NCI-H1048 (cell line): ENCODE data around the gene APLNR.

Experiments used
- DNase-seq: peaks from one replicate; lab custom pipeline; 2025; lab: John Stamatoyannopoulos, UW

APLNR gene

GRCh38 chr11:57217053-57217452 lies 20.0 kb downstream of the APLNR start:
- no peak for DNase-seq

GRCh38 chr11:57216463-57216862 lies 20.6 kb downstream of the APLNR start:
- DNase-seq = no peak

DNA sequence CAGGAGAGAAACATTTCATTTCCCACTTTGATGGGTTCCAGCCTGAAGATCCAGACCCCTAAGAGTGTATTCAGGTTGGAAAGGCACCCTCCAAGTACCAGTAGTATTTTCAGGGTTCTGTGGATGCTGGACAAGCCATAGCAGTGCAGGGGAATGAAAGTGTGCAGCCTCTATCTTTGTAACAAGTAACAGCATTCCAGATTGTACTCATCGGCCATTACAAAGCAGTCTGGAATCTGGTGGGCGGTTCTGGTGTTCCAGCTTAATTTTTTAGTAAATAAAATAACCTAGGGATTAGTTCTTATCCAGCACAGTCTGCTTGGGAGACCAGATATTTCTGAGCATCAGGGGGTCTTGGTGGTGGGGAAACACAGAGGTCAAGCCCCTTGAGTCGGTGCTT lies 22.6 kb downstream of the APLNR start:
- DNase-seq = no peak

GRCh38 chr11:57214098-57214417 lies 23.0 kb downstream of the APLNR start:
- DNase-seq = no peak

DNA sequence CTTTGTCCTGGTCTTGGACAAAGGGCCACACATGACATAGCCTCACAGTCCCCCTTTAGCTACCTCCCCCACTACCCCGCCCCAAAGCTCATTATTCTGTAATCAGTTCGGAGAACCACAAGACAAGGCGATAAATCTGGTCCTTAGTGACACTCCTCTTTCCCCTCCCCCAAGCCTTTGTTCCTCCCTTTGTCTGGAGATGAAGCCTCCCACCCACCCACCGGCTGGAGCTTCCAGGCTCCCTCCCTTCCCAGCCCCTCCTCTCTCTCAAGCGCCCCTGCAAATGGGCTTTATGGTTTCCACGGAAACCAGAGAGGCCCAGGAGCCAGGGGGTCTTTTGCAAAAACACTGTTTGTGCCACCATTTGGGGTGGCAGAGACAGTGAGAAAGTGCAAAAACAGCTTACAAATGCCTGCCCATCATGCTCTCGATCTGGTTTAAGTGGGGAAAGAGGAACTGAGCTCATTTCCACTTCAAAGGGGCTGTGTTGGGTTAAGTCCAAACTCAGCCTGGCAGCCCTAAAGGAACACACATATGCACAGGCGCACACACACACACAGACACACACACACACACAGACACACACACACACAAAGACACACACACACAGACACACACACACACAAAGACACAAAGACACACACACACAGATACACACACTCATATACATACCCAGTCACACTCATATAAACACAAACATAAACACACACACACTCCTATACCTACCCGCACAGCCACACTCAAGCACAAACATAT lies 23.5 kb downstream of the APLNR start:
- DNase-seq = no peak

DNA sequence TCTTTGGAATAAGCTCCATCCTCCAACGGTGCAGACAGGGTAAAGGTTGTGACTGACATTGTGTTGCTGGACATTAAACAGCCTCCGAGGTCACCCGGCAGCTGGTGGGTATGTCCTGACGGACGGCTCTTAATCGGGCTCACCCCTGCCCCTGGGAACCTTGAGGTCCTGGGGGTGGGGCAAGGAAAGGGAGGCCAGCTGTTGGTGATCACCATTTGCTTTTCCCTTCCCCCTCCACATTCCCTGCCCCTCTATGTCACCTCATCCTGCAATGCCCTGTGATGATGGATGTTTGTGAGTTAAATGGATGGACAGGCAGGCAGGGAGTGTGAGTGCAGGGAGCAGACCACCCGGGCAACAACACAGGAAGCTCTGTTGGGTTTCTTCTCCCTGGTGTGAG lies 26.3 kb downstream of the APLNR start:
- DNase-seq = no peak

DNA sequence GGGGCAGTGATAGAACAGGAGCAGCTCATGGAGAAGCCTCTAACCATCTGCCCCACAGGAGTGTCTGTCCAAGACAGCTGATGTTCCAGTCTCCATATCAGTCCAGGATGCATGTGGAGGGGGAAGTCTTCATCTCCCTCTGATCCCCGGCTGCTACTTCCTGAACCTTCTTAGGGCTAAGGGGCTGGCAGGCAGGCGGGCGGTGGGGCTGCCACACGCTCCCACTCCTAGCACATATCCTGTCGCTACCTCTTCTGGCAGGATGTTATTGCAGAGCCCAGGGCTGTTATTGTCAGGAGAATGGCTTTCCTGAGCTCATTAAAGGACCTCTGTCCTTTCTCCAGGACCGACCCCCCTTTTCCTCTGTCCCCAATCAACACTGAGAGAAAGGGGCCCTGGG lies 29.9 kb downstream of the APLNR start:
- DNase-seq = no peak

DNA sequence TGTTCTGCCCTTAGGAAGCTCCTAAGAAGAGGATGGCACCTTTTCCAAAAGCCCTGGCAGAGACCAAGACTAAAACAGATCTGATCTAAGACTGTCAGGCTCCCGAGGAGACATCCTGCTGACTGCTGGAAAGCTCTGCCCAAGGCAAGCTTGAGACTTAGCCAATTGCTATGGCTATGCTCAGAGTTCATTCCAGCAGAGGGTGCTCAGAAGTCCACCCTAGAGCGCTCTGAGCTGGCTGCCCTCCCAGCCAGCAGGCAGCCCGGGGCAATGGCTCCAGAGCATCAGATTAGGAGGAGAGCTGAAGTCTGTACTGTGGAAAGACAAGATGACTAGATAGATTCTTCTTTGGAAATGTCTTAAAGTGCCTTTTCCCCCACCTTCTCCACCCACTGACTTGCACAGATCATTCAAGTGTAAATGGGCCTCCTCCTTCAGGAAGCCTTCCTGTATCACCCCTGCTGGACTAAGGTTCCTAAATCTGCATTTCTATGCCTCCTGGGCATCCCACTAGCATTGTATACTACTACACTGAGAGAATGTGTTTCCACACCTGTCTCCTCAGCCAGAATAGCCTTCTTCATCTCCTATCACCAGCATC lies 31.9 kb downstream of the APLNR start:
- no peak for DNase-seq

DNA sequence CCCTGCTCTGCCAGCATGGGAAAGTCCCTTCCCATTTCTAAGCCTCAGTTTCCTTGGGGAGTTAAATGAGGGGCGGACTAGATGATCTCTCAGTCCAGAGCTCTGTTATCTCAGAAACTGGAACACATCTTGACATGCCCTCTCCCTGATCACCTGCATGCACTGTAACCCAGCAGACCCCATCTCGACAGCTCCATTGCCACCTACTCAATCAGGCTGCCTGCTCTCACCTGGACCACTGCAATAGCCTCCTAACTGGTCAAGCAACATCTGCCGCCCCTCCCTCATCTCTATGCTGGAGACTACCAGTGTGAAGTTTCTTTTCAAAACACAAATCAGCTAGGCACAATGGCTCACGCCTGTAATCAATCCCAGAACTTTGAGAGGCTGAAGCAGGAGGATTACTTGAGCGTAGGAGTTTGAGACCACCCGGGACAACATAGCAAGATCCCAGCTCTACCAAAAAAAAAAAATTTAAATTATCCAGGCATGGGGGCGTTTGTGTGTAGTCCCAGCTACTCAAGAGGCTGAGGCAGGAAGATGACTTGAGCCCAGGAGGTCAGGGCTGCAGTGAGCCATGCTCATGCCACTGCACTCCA lies 33.1 kb downstream of the APLNR start:
- no peak for DNase-seq

DNA sequence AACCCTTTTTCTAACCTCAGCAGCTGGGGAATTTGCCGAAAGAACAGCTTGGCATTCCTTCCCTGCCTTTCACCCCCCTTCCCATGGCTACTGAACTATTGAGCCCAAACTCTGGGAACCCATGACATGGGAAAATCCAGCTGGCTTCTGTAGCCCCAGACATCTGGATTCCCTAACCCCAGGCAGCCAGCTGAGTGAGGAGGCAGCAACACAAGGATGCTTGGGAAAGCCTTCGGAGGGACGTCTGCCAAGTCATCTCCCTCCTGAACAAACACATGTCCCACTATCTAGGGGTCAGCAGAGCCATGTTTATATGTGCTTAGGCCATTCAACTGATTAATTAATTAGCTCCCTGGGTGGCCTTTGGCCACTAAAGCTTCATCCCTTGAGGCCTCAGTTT lies 33.7 kb downstream of the APLNR start:
- DNase-seq = no peak

DNA sequence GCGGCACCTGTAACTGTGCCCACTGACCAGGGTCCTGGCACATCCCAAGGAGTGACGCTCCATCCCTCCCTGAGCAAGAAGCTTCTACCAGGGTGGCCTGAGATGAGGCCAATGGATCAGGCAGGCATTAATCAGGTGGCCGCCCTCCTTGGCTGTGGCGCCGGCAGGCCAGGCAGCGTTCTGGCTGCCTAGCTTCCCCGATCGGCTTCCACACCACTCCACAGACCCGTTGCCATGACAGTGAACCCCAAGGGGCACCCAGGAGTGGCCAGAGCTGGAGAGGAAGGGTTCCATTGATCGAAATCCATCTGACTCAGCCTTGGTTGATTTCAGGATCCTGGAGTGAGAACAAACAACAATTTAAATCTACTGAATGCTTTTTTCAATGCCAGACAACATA lies 34.8 kb downstream of the APLNR start:
- no peak for DNase-seq

- DNase-seq = no peak
These were observed 36.1 kb downstream of the APLNR start for GRCh38 chr11:57200917-57201316.

- DNase-seq = no peak
These were observed 37.7 kb downstream of the APLNR start for GRCh38 chr11:57199330-57199729.

DNA sequence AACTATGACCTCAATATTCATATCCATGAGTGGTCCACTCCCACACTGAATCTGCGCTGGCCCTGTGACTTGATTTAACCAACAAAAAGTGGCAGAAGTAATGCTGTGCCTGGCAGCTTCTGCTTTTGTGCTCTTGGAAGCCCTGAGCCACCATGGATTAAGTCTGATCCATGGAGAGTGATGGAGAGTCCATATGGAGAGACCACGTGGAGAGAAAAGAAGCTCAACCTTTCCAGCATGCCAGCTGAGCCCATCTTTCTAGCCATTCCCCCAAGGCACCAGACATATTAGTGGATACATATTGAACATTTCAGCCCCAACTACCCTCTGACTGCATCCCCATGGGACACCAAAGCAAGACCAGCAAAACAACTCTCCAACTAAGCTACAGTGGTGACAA lies 39.3 kb downstream of the APLNR start:
- DNase-seq = no peak

- DNase-seq = no peak
These were observed 40.5 kb downstream of the APLNR start for GRCh38 chr11:57196596-57196995.

- DNase-seq = no peak
These were observed 44.7 kb downstream of the APLNR start for GRCh38 chr11:57192316-57192715.

DNA sequence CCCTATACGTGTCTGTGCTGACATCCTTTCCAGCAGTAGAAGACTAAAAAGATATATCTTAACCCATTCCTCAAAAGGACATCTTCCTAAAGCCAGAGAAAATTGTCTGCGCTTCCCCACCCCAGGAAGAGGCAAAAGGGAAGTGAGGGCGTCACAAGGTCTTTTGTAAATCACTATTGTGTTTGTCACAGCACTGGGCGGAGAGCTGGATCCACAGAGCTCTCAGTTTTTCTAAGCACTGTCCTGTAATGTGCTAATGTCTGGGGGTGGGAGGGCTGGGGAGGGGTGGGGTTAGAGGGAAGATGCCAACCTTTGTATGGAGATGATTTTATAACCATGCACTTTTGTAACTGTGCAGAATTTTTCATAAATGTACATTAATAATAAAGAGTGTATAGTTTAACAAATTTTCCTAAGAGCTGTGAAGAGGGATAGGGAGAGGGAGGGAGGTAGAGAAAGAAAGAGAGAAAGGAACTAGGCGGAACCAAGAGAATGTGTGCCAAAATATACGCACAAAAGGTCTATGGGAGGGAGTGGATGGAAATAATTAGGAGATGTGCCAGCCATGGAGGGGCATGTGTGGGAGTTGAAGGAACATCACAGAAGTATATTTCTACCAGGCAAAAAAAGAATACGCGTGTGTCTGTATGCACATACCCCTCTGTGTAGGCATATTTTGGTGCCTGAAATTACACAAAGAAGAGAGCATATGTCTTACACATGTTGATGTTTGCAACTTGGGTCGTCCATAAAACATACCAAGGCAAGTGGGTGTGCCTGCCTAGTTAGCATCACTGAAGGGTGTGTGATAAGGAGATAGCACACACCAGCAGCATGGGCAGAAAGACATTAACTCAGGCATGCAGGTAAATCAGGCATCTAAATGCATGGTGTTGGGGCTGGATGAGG lies 45.5 kb downstream of the APLNR start:
- no peak for DNase-seq

DNA sequence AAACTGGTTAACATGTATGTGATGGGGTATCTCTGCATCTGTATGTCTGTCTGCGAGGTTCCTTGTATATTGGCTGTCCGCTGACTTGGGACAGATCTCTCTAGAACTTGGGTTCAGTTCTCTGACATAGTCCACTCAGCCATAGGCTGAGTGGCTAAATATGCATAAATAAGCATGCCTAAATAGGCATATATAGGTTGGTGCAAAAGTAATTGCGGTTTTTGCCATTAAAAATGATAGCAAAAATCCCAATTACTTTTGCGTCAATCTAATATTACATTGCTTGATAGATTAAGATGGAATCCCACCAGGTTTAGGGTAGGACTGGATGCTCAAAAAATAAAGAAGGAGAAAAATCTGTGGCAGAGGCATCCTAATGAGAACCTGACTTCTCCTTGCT lies 46.5 kb downstream of the APLNR start:
- DNase-seq = no peak
